Liver (tissue), 9 donors: ENCODE data around the gene GNG7. TPM values are rescaled to one million over a fixed set of nuclear protein-coding genes. Genes with fewer than 3 reads are reported as not detected.

Source experiments
- DNase-seq: peaks from one replicate; pipeline ENCODE4 v3.0.0-alpha.2; 2017; ENCODE audit warnings: low spot score
- H3K27ac ChIP-seq, 2 donors: one replicate each; pipeline ENCODE4 v1.7.0; 2013; ENCODE audit warnings: inconsistent platforms in 2 of 2, low read length in 2 of 2, control low read depth in 1 of 2, low read depth in 1 of 2, mild to moderate bottlenecking in 1 of 2
- H3K27me3 ChIP-seq, 4 donors: one replicate each; pipeline versions ENCODE4 v1.6.1 to v1.7.0; 2013; ENCODE audit warnings: low read length in 3 of 4, inconsistent platforms in 1 of 4, mild to moderate bottlenecking in 1 of 4, moderate library complexity in 1 of 4; ENCODE audit not compliant: control insufficient read depth in 4 of 4, insufficient read depth in 4 of 4
- H3K36me3 ChIP-seq, 4 donors: one replicate each; pipeline versions ENCODE4 v1.6.1 to v1.7.0; 2013; ENCODE audit warnings: low read length in 3 of 4, mild to moderate bottlenecking in 3 of 4, low read depth in 1 of 4, moderate library complexity in 1 of 4; ENCODE audit not compliant: control insufficient read depth in 4 of 4, insufficient read depth in 3 of 4
- H3K4me1 ChIP-seq, 4 donors: one replicate each; pipeline versions ENCODE4 v1.6.1 to v1.7.0; 2013; ENCODE audit warnings: low read length in 3 of 4, mild to moderate bottlenecking in 3 of 4, moderate library complexity in 1 of 4; ENCODE audit not compliant: control insufficient read depth in 4 of 4, insufficient read depth in 4 of 4
- H3K4me3 ChIP-seq, 3 donors: one replicate each; pipeline versions ENCODE4 v1.6.1 to v1.7.0; 2013; ENCODE audit warnings: low read length in 3 of 3, control low read depth in 1 of 3, low read depth in 1 of 3, mild to moderate bottlenecking in 1 of 3
- H3K9ac ChIP-seq, 2 donors: one replicate each; pipeline ENCODE4 v1.7.0; 2013; ENCODE audit warnings: low read length in 2 of 2, mild to moderate bottlenecking in 2 of 2, moderate library complexity in 2 of 2, control low read depth in 1 of 2, low read depth in 1 of 2
- H3K9me3 ChIP-seq, 4 donors: one replicate each; pipeline versions ENCODE4 v1.6.1 to v1.7.0; 2013; ENCODE audit warnings: low read length in 3 of 4; ENCODE audit not compliant: control insufficient read depth in 4 of 4
- EGR1 ChIP-seq, 2 donors: IDR thresholded peaks; 2 replicates each; pipeline ENCODE4 v1.6.1; 2016 to 2018; ENCODE audit warnings: antibody characterized with exemption in 2 of 2, low read depth in 2 of 2
- FOXA1 ChIP-seq: IDR thresholded peaks from 2 replicates; pipeline ENCODE4 v1.6.1; 2016; ENCODE audit warnings: antibody characterized with exemption
- FOXA2 ChIP-seq: IDR thresholded peaks from 2 replicates; pipeline ENCODE4 v1.6.1; 2016; ENCODE audit warnings: antibody characterized with exemption
- HNF4A ChIP-seq, 2 donors: conservative IDR thresholded peaks; 2 replicates each; pipeline ENCODE4 v1.6.1; 2016; ENCODE audit warnings: antibody characterized with exemption in 2 of 2, mild to moderate bottlenecking in 2 of 2
- HNF4G ChIP-seq: IDR thresholded peaks from 2 replicates; pipeline ENCODE4 v1.6.1; 2016; ENCODE audit warnings: antibody characterized with exemption
- JUND ChIP-seq, 2 donors: IDR thresholded peaks; 2 replicates each; pipeline ENCODE4 v1.6.1; 2016; ENCODE audit warnings: antibody characterized with exemption in 2 of 2
- NR2F2 ChIP-seq: IDR thresholded peaks from 2 replicates; pipeline ENCODE4 v1.6.1; 2016; ENCODE audit warnings: antibody characterized with exemption
- RAD21 ChIP-seq, 2 donors: IDR thresholded peaks; 2 replicates each; pipeline ENCODE4 v1.6.1; 2016; ENCODE audit warnings: antibody characterized with exemption in 2 of 2, mild to moderate bottlenecking in 2 of 2
- RXRA ChIP-seq, 2 donors: IDR thresholded peaks; 2 replicates each; pipeline ENCODE4 v1.6.1; 2017 to 2018; ENCODE audit warnings: antibody characterized with exemption in 2 of 2, mild to moderate bottlenecking in 1 of 2
- SP1 ChIP-seq: IDR thresholded peaks from 2 replicates; pipeline ENCODE4 v1.6.1; 2018; ENCODE audit warnings: antibody characterized with exemption, mild to moderate bottlenecking
- TAF1 ChIP-seq: conservative IDR thresholded peaks from 2 replicates; pipeline ENCODE4 v1.6.1; 2016; ENCODE audit warnings: antibody characterized with exemption, mild to moderate bottlenecking
- YY1 ChIP-seq: IDR thresholded peaks from 2 replicates; pipeline ENCODE4 v1.6.1; 2016; ENCODE audit warnings: antibody characterized with exemption, mild to moderate bottlenecking
- WGBS: extraction: QIAGEN DNeasy Blood & Tissue Kit; methylation state at CpG from one replicate; pipeline ENCODE4 v1.1.7; 2013; 5-methylcytosine and 5-hydroxymethylcytosine counted together
- polyA plus RNA-seq, 2 donors: library from polyadenylated mRNA; stranded (reverse) in 1 of 2; unstranded in 1 of 2; fragments of 200-250 nt in 1 of 2; fragments of >200 nt in 1 of 2; fragmentation: Nextera tagmentation in 1 of 2; extraction: Ambion mirVana in 1 of 2; gene quantifications; one replicate each; pipeline versions ENCODE4 v1.2.1 to v1.2.3, GENCODE V29; 2013 to 2015
- total RNA-seq, 2 donors: library from RNA; depleted of rRNA; stranded (reverse); fragments of >200 nt; gene quantifications; one replicate each; pipeline ENCODE4 v1.2.3, GENCODE V29; 2014
- TF ChIP-seq, protein P1 (sequence below): IDR thresholded peaks from 2 replicates; pipeline ENCODE4 v1.6.1; 2016; ENCODE audit warnings: antibody characterized with exemption
- TF ChIP-seq, protein P2 (sequence below): IDR thresholded peaks from 2 replicates; pipeline ENCODE4 v1.6.1; 2016; ENCODE audit warnings: antibody characterized with exemption, mild to moderate bottlenecking
- TF ChIP-seq, protein P3 (sequence below): IDR thresholded peaks from 2 replicates; pipeline ENCODE4 v1.6.1; 2016; ENCODE audit warnings: antibody characterized with exemption
- TF ChIP-seq, protein P4 (sequence below): IDR thresholded peaks from 2 replicates; pipeline ENCODE4 v1.6.1; 2016; ENCODE audit warnings: antibody characterized with exemption
- donor health status: healthy.
- donor health status: healthy.
- donor health status: healthy.
- donor health status: healthy.
- donor health status: healthy.

GNG7 gene
- total and polyA plus RNA-seq, 4 donors = 0.75 to 1.9 (median 1.1) TPM

DNA sequence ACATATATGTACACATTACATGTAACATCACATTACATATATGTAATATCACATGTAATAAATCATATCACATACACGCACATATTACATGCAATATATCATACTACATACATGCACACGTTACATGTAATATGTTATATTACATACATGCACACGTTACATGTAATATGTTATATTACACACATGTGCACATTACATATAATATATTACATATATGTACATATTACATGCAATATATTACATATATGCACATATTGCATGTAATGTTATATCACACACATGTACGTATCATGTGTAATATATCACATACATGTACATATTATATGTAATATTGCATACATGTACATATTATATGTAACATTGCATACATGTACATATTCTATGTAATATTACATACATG lies 149.0 kb downstream of the GNG7 start:
- Histone ChIP-seq H3K27me3 (no peaks in the 10 kb centered on the region), H3K9me3 (no peaks in the 10 kb centered on the region)
- WGBS = 79% methylated on average over 4 of the region's 4 CpGs

DNA sequence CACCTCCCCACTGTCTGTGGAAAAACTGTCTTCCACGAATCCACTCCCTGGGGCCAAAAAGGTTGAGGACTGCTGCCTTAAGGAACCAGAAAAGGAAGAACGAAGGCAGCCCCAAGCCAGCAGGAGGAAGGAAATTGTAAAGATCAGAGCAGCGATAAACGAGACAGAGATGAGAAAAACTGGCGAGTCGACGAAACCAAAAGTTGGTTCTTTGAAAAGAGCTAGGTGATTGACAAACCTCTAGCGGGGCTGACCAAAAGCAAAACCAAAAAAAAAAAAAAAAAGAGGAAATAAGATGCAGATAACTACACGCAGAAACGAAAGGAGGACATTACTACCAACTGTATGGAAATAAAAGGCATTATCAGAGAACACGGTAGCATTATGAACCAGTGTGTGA lies 149.6 kb downstream of the GNG7 start:
- Histone ChIP-seq H3K27ac (peak overlapping the region; percentile 16 to 25), H3K27me3 (no peaks in the 10 kb centered on the region), H3K9ac (no peak overlapping the region), H3K36me3 (no peaks in the 10 kb centered on the region), H3K9me3 (no peaks in the 10 kb centered on the region), H3K4me3 (no peak overlapping the region), H3K4me1 (peaks cover 2 to 15% (median 10%) of the 10 kb centered on the region in 4 donors)
- no peak for TF ChIP-seq SP1
- TF ChIP-seq HNF4A (conservative IDR thresholded peaks at IDR 0.05) = no peak
- peak in 1 of 2 donors; percentile 5 for TF ChIP-seq RAD21 (IDR thresholded peaks at IDR 0.05)
- no peak for TF ChIP-seq RXRA (IDR thresholded peaks at IDR 0.05)
- TF ChIP-seq, protein P1, sequence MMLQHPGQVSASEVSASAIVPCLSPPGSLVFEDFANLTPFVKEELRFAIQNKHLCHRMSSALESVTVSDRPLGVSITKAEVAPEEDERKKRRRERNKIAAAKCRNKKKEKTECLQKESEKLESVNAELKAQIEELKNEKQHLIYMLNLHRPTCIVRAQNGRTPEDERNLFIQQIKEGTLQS = no peak
- TF ChIP-seq, protein P2, sequence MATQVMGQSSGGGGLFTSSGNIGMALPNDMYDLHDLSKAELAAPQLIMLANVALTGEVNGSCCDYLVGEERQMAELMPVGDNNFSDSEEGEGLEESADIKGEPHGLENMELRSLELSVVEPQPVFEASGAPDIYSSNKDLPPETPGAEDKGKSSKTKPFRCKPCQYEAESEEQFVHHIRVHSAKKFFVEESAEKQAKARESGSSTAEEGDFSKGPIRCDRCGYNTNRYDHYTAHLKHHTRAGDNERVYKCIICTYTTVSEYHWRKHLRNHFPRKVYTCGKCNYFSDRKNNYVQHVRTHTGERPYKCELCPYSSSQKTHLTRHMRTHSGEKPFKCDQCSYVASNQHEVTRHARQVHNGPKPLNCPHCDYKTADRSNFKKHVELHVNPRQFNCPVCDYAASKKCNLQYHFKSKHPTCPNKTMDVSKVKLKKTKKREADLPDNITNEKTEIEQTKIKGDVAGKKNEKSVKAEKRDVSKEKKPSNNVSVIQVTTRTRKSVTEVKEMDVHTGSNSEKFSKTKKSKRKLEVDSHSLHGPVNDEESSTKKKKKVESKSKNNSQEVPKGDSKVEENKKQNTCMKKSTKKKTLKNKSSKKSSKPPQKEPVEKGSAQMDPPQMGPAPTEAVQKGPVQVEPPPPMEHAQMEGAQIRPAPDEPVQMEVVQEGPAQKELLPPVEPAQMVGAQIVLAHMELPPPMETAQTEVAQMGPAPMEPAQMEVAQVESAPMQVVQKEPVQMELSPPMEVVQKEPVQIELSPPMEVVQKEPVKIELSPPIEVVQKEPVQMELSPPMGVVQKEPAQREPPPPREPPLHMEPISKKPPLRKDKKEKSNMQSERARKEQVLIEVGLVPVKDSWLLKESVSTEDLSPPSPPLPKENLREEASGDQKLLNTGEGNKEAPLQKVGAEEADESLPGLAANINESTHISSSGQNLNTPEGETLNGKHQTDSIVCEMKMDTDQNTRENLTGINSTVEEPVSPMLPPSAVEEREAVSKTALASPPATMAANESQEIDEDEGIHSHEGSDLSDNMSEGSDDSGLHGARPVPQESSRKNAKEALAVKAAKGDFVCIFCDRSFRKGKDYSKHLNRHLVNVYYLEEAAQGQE = no peak
- TF ChIP-seq YY1 = no peak
- no peak for TF ChIP-seq TAF1
- TF ChIP-seq NR2F2 = peak; percentile 27
- TF ChIP-seq EGR1 (IDR thresholded peaks at IDR 0.05; ENCODE audit: low read depth in 2 of 2) = no peak
- TF ChIP-seq HNF4G = no peak
- TF ChIP-seq, protein P3, sequence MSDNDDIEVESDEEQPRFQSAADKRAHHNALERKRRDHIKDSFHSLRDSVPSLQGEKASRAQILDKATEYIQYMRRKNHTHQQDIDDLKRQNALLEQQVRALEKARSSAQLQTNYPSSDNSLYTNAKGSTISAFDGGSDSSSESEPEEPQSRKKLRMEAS = no peak
- no peak for TF ChIP-seq JUND (IDR thresholded peaks at IDR 0.05)
- no peak for DNase-seq
- WGBS = 57% methylated on average over 11 of the region's 11 CpGs

More for the DNA sequence above, 149.0 kb downstream of the GNG7 start:
- DNase-seq = no peak
- Histone ChIP-seq H3K4me3 (no peak overlapping the region), H3K27ac (no peak overlapping the region), H3K4me1 (peaks cover 2 to 17% (median 11%) of the 10 kb centered on the region in 4 donors), H3K36me3 (no peaks in the 10 kb centered on the region), H3K9ac (no peak overlapping the region)
- TF ChIP-seq, protein P4, sequence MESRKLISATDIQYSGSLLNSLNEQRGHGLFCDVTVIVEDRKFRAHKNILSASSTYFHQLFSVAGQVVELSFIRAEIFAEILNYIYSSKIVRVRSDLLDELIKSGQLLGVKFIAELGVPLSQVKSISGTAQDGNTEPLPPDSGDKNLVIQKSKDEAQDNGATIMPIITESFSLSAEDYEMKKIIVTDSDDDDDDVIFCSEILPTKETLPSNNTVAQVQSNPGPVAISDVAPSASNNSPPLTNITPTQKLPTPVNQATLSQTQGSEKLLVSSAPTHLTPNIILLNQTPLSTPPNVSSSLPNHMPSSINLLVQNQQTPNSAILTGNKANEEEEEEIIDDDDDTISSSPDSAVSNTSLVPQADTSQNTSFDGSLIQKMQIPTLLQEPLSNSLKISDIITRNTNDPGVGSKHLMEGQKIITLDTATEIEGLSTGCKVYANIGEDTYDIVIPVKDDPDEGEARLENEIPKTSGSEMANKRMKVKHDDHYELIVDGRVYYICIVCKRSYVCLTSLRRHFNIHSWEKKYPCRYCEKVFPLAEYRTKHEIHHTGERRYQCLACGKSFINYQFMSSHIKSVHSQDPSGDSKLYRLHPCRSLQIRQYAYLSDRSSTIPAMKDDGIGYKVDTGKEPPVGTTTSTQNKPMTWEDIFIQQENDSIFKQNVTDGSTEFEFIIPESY = no peak
- TF ChIP-seq FOXA1 = no peak
- no peak for TF ChIP-seq HNF4A (conservative IDR thresholded peaks at IDR 0.05)
- no peak for TF ChIP-seq FOXA2
- TF ChIP-seq, protein P2 = no peak
- no peak for TF ChIP-seq NR2F2
- TF ChIP-seq TAF1 = no peak
